Neural cell (in vitro differentiated cells): ENCODE data around the gene YWHAB. TPM values are rescaled to one million over a fixed set of nuclear protein-coding genes. Genes with fewer than 3 reads are reported as not detected.

Source experiments
- H2AFZ ChIP-seq: fragments of 200-600, 300-800 bp; sonication (generic), shearing (Covaris generic); 2 replicates; pipeline ENCODE4 v1.6.0; 2014; ENCODE audit warnings: low read depth, mild to moderate bottlenecking, antibody characterized with exemption, low read length, moderate library complexity
- H3F3A ChIP-seq: fragments of 200-600 bp; shearing (Covaris generic); 2 replicates; pipeline ENCODE4 v1.6.1; 2016; ENCODE audit warnings: mild to moderate bottlenecking, moderate library complexity, mixed read lengths, antibody characterized with exemption, low read length; ENCODE audit not compliant: insufficient read depth, poor library complexity, severe bottlenecking
- H3K27ac ChIP-seq: fragments of 200-600, 300-800 bp; sonication (generic), shearing (Covaris generic); 2 replicates; pipeline ENCODE4 v1.5.1; 2014; ENCODE audit warnings: mild to moderate bottlenecking, low read length, moderate library complexity
- H3K27me3 ChIP-seq: fragments of 300-800, 200-600 bp; sonication (generic), shearing (Covaris generic); 2 replicates; pipeline ENCODE4 v1.6.0; 2014; ENCODE audit warnings: mild to moderate bottlenecking, low read depth, low read length, moderate library complexity; ENCODE audit not compliant: insufficient read depth
- H3K36me3 ChIP-seq: fragments of 300-800, 200-600 bp; sonication (generic), shearing (Covaris generic); 2 replicates; pipeline ENCODE4 v1.5.1; 2014; ENCODE audit warnings: mild to moderate bottlenecking, antibody characterized with exemption, low read length, moderate library complexity; ENCODE audit not compliant: insufficient read depth
- H3K4me2 ChIP-seq: fragments of 300-800, 200-600 bp; sonication (generic), shearing (Covaris generic); 2 replicates; pipeline ENCODE4 v1.6.0; 2014; ENCODE audit warnings: mild to moderate bottlenecking, low read length
- H3K4me3 ChIP-seq: fragments of 300-800, 200-600 bp; sonication (generic), shearing (Covaris generic); 2 replicates; pipeline ENCODE4 v1.5.1; 2014; ENCODE audit warnings: mild to moderate bottlenecking, low read length, moderate library complexity
- H3K79me2 ChIP-seq: fragments of 200-600 bp; shearing (Covaris generic); replicated peaks from 2 replicates; pipeline ENCODE4 v1.6.0; 2014; ENCODE audit warnings: mild to moderate bottlenecking, low read length, moderate library complexity; ENCODE audit not compliant: insufficient read depth
- H3K9ac ChIP-seq: fragments of 300-800, 200-600 bp; sonication (generic), shearing (Covaris generic); 2 replicates; pipeline ENCODE4 v1.6.1; 2016; ENCODE audit warnings: mild to moderate bottlenecking, low read length, mixed read lengths
- H3K9me2 ChIP-seq: fragments of 200-600 bp; shearing (Covaris generic); 2 replicates; pipeline ENCODE4 v1.6.1; 2016; ENCODE audit warnings: mild to moderate bottlenecking, low read length, mixed read lengths; ENCODE audit not compliant: insufficient read depth
- H3K9me3 ChIP-seq: fragments of 200-600, 300-800 bp; sonication (generic), shearing (Covaris generic); 2 replicates; pipeline ENCODE4 v1.6.1; 2016; ENCODE audit warnings: mild to moderate bottlenecking, mixed run types, low read length, moderate library complexity, mixed read lengths
- H4K20me1 ChIP-seq: fragments of 200-600 bp; shearing (Covaris generic); 2 replicates; pipeline ENCODE4 v1.6.1; 2016; ENCODE audit warnings: mild to moderate bottlenecking, mixed run types; ENCODE audit not compliant: insufficient read depth
- EP300 ChIP-seq: fragments of 450-650 bp; conservative IDR thresholded peaks from 2 replicates; pipeline ENCODE4 v1.6.1; 2014; ENCODE audit warnings: antibody characterized with exemption, mild to moderate bottlenecking, moderate library complexity; ENCODE audit not compliant: poor library complexity, severe bottlenecking
- EZH2 ChIP-seq: fragments of 200-600, 300-800 bp; shearing (Covaris generic), sonication (generic); IDR thresholded peaks from 2 replicates; pipeline ENCODE4 v1.6.1; 2014; ENCODE audit warnings: antibody characterized with exemption, low read length, borderline replicate concordance, mild to moderate bottlenecking; ENCODE audit not compliant: insufficient read depth, poor library complexity, severe bottlenecking
- MXI1 ChIP-seq: fragments of 450-650 bp; conservative IDR thresholded peaks from 2 replicates; pipeline ENCODE4 v1.6.1; 2014; ENCODE audit warnings: antibody characterized with exemption, mild to moderate bottlenecking; ENCODE audit not compliant: poor library complexity, severe bottlenecking
- POLR2AphosphoS5 ChIP-seq: IDR thresholded peaks from 2 replicates; pipeline ENCODE4 v1.6.1; 2012
- RAD21 ChIP-seq: fragments of 450-650 bp; conservative IDR thresholded peaks from 2 replicates; pipeline ENCODE4 v1.6.1; 2014; ENCODE audit warnings: antibody characterized with exemption, mild to moderate bottlenecking, moderate library complexity
- REST ChIP-seq: IDR thresholded peaks from 2 replicates; pipeline ENCODE4 v1.6.1; 2012; ENCODE audit warnings: borderline replicate concordance
- SMC3 ChIP-seq: fragments of 450-650 bp; conservative IDR thresholded peaks from 2 replicates; pipeline ENCODE4 v1.6.1; 2014; ENCODE audit warnings: antibody characterized with exemption, mild to moderate bottlenecking, moderate library complexity; ENCODE audit not compliant: poor library complexity
- TAF1 ChIP-seq: IDR thresholded peaks from 2 replicates; pipeline ENCODE4 v1.6.1; 2012; ENCODE audit warnings: low read depth
- polyA plus RNA-seq: library from polyadenylated mRNA; depleted of rRNA; stranded (reverse); fragments of >200 nt; gene quantifications from 2 replicates; pipeline ENCODE4 v1.2.3, GENCODE V29; 2014
- TF ChIP-seq, protein P1 (sequence below): fragments of 450-650 bp; IDR thresholded peaks from 2 replicates; pipeline ENCODE4 v1.5.1; 2014; ENCODE audit warnings: antibody characterized with exemption, mild to moderate bottlenecking, moderate library complexity; ENCODE audit not compliant: poor library complexity, severe bottlenecking

Gene YWHAB
- polyA plus RNA-seq, 1 donor from 2014 or later = 279 TPM

DNA sequence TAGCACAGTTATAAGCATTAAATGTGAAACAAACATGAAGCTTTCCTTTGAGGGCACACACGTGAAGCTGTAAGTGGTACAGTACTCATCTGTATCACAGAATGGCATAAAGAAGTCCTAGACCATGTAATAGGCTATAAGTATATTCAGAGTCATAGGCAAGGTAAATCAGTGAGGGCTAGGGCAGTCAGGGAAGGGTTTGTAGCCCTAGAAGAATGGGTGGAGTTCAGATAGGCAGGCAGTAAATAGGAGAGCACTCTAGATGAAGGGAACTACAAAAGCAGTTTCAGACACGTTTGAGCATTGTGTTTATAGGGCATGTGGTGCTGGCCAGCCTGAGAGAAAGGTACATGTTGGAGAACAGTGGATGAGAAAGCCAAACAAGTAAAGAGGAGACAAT lies 9.5 kb downstream of the YWHAB start:
- no peaks in the 10 kb centered on the region for H3F3A ChIP-seq
- H3K4me2 ChIP-seq = no peak overlapping the region
- TF ChIP-seq MXI1 (no peak), EZH2 (no peak), SMC3 (no peak), EP300 (no peak), POLR2AphosphoS5 (no peak), RAD21 (no peak), TAF1 (no peak), REST (no peak)
- TF ChIP-seq, protein P1, sequence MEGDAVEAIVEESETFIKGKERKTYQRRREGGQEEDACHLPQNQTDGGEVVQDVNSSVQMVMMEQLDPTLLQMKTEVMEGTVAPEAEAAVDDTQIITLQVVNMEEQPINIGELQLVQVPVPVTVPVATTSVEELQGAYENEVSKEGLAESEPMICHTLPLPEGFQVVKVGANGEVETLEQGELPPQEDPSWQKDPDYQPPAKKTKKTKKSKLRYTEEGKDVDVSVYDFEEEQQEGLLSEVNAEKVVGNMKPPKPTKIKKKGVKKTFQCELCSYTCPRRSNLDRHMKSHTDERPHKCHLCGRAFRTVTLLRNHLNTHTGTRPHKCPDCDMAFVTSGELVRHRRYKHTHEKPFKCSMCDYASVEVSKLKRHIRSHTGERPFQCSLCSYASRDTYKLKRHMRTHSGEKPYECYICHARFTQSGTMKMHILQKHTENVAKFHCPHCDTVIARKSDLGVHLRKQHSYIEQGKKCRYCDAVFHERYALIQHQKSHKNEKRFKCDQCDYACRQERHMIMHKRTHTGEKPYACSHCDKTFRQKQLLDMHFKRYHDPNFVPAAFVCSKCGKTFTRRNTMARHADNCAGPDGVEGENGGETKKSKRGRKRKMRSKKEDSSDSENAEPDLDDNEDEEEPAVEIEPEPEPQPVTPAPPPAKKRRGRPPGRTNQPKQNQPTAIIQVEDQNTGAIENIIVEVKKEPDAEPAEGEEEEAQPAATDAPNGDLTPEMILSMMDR = no peak
- no peaks in the 10 kb centered on the region for H3K9me2 ChIP-seq
- H3K27ac ChIP-seq = no peak overlapping the region
- no peaks in the 10 kb centered on the region for H3K27me3 ChIP-seq
- H3K4me3 ChIP-seq = no peak overlapping the region
- H3K36me3 ChIP-seq = no peaks in the 10 kb centered on the region
- H3K79me2 ChIP-seq = peaks cover 81% of the 10 kb centered on the region
- peaks cover 4% of the 10 kb centered on the region for H4K20me1 ChIP-seq
- H3K9ac ChIP-seq = no peak overlapping the region
- H3K9me3 ChIP-seq = no peaks in the 10 kb centered on the region
- no peak overlapping the region for H2AFZ ChIP-seq

DNA sequence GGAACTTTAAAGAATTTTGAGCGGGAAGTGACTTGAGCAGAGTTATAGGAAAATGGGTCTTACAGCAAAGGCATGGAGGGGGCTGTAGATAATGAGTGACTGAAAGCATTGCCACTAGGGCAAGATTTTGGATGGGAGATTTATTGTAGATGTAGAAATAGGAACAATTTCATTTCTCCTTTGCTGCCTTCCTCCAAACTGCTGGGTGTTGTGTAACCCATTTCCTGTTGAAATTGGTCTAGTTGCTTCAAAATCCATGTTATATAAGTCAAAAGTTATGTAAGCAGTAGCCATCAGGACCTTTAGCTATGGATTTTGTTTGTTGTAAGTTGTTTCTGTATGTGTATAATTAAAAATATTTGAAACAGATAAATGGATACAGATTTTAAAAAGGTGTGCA lies 11.1 kb downstream of the YWHAB start:
- Histone ChIP-seq H3F3A (no peaks in the 10 kb centered on the region), H3K4me3 (no peak overlapping the region), H4K20me1 (peaks cover 4% of the 10 kb centered on the region), H3K79me2 (peaks cover 73% of the 10 kb centered on the region), H3K9me2 (no peaks in the 10 kb centered on the region), H2AFZ (no peak overlapping the region), H3K9ac (no peak overlapping the region), H3K27ac (no peak overlapping the region), H3K27me3 (no peaks in the 10 kb centered on the region), H3K4me2 (no peak overlapping the region), H3K36me3 (no peaks in the 10 kb centered on the region), H3K9me3 (no peaks in the 10 kb centered on the region)
- TF ChIP-seq, protein P1 = no peak
- TF ChIP-seq TAF1 = no peak
- TF ChIP-seq EZH2 = no peak
- no peak for TF ChIP-seq EP300
- TF ChIP-seq SMC3 = no peak
- TF ChIP-seq POLR2AphosphoS5 = no peak
- no peak for TF ChIP-seq RAD21
- no peak for TF ChIP-seq REST
- TF ChIP-seq MXI1 = no peak
